RWPE2 (cell line): ENCODE results near the gene SMARCA4.
"Not testable (repeated sequence)": the region's sequence is repeated elsewhere in the genome, so short reads cannot be mapped to it uniquely, and the experiment has no call there.

ENCODE experiments used
- ATAC-seq: fragments of 200-7000 bp; cut with Tn5 transposase; 3 replicates; pipeline ENCODE4 v1.9.1; 2021; ENCODE audit warnings: low read depth
- DNase-seq: peaks from one replicate; pipeline ENCODE4 v3.0.0-alpha.2; 2020; ENCODE audit warnings: low spot score
- H3K27ac ChIP-seq: fragments of 450-650 bp; 2 replicates; pipeline ENCODE4 v1.5.1; 2017; ENCODE audit warnings: mild to moderate bottlenecking; ENCODE audit not compliant: poor library complexity, severe bottlenecking
- H3K27me3 ChIP-seq: fragments of 250-450 bp; sonication (Bioruptor Pico); 2 replicates; pipeline ENCODE4 v1.5.1; 2021; ENCODE audit warnings: mild to moderate bottlenecking, moderate library complexity; ENCODE audit not compliant: insufficient read depth, poor library complexity, severe bottlenecking
- H3K36me3 ChIP-seq: fragments of 250-450 bp; sonication (Bioruptor Pico); 2 replicates; pipeline ENCODE4 v1.5.1; 2020; ENCODE audit warnings: low read depth, mild to moderate bottlenecking, moderate library complexity
- H3K4me1 ChIP-seq: fragments of 250-450 bp; sonication (Bioruptor Pico); 2 replicates; pipeline ENCODE4 v1.5.1; 2021; ENCODE audit warnings: mild to moderate bottlenecking, moderate library complexity; ENCODE audit not compliant: insufficient read depth, poor library complexity, severe bottlenecking
- H3K4me3 ChIP-seq: fragments of 250-450 bp; sonication (Bioruptor Pico); 2 replicates; pipeline ENCODE4 v1.5.1; 2021; ENCODE audit warnings: mild to moderate bottlenecking, moderate library complexity; ENCODE audit not compliant: severe bottlenecking
- H3K9me3 ChIP-seq: fragments of 250-450 bp; sonication (Bioruptor Pico); 2 replicates; pipeline ENCODE4 v1.5.1; 2021; ENCODE audit warnings: mild to moderate bottlenecking, moderate library complexity; ENCODE audit not compliant: severe bottlenecking
- CTCF ChIP-seq: fragments of 450-650 bp; IDR thresholded peaks from one replicate; pipeline ENCODE4 v1.5.1; 2017; ENCODE audit warnings: mild to moderate bottlenecking, moderate library complexity; ENCODE audit not compliant: poor library complexity, severe bottlenecking

SMARCA4 gene

GRCh38 chr19:10929402-10929794 lies 31.4 kb upstream of the SMARCA4 start:
- H3K27ac ChIP-seq, result peak overlapping the region; percentile 41
- TF ChIP-seq CTCF, result no peak
- H3K4me1 ChIP-seq, result peaks cover 3% of the 10 kb centered on the region
- no peak for DNase-seq
- H3K27me3 ChIP-seq, result no peaks in the 10 kb centered on the region
- no peak for ATAC-seq
- peaks cover 9% of the 10 kb centered on the region for H3K36me3 ChIP-seq
- H3K4me3 ChIP-seq, result peak overlapping the region; percentile 64
- H3K9me3 ChIP-seq, result no peaks in the 10 kb centered on the region

- Histone ChIP-seq H3K36me3 (peaks cover 4% of the 10 kb centered on the region; the same call in 1 of the 2 replicates), H3K9me3 (no peaks in the 10 kb centered on the region), H3K27ac (no peak overlapping the region), H3K4me1 (peaks cover 6% of the 10 kb centered on the region), H3K4me3 (no peak overlapping the region), H3K27me3 (no peaks in the 10 kb centered on the region)
- ATAC-seq, result no peak
- no peak for DNase-seq
- TF ChIP-seq CTCF, result no peak
Measured at GRCh38 chr19:10935371-10936059, 25.3 kb upstream of the SMARCA4 start.

- Histone ChIP-seq H3K27ac (no peak overlapping the region), H3K36me3 (no peaks in the 10 kb centered on the region), H3K4me3 (no peak overlapping the region), H3K9me3 (no peaks in the 10 kb centered on the region), H3K27me3 (no peaks in the 10 kb centered on the region), H3K4me1 (peaks cover 5% of the 10 kb centered on the region)
- TF ChIP-seq CTCF, result peak; percentile 83
- peak; percentile 47 for ATAC-seq
- DNase-seq, result no peak
Measured at GRCh38 chr19:10936661-10937084, 24.2 kb upstream of the SMARCA4 start.

- not testable (repeated sequence) for H3K4me1 ChIP-seq, H3K27me3 ChIP-seq, DNase-seq, H3K9me3 ChIP-seq, H3K27ac ChIP-seq, H3K4me3 ChIP-seq, H3K36me3 ChIP-seq, ATAC-seq
Measured at GRCh38 chr19:10941649-10942048, 19.2 kb upstream of the SMARCA4 start.

- not testable (repeated sequence) for H3K27ac ChIP-seq
Measured at GRCh38 chr19:10943412-10943811, 17.4 kb upstream of the SMARCA4 start.

GRCh38 chr19:10945264-10945663 lies 15.6 kb upstream of the SMARCA4 start:
- ATAC-seq (no peak), DNase-seq (no peak)
- H3K27me3 ChIP-seq, result no peaks in the 10 kb centered on the region
- TF ChIP-seq CTCF, result no peak
- H3K27ac ChIP-seq, result no peak overlapping the region
- H3K9me3 ChIP-seq, result no peaks in the 10 kb centered on the region
- no peak overlapping the region for H3K4me3 ChIP-seq
- peaks cover 7% of the 10 kb centered on the region for H3K4me1 ChIP-seq
- H3K36me3 ChIP-seq, result no peaks in the 10 kb centered on the region

More at GRCh38 chr19:10943412-10943811, 17.4 kb upstream of the SMARCA4 start:
- not testable (repeated sequence) for H3K9me3 ChIP-seq, H3K4me3 ChIP-seq, H3K27me3 ChIP-seq, DNase-seq, ATAC-seq, H3K36me3 ChIP-seq
- peaks cover 13% of the 10 kb centered on the region for H3K4me1 ChIP-seq
